HL-60 (cell line): ENCODE measurements around the gene HDAC1.

Experiments
- POLR2AphosphoS5 ChIP-seq: IDR thresholded peaks from 2 replicates; pipeline ENCODE4 v1.6.1; 2012; ENCODE audit warnings: low read depth
- TF ChIP-seq, protein P1 (sequence below): IDR thresholded peaks from one replicate; pipeline ENCODE4 v1.5.1; 2011; ENCODE audit warnings: low read length, control low read depth, inconsistent platforms; ENCODE audit not compliant: insufficient read depth
- TF ChIP-seq, protein P2 (sequence below): IDR thresholded peaks from 2 replicates; pipeline ENCODE4 v1.6.1; 2012; ENCODE audit warnings: low read depth; ENCODE audit not compliant: insufficient replicate concordance

DNA sequence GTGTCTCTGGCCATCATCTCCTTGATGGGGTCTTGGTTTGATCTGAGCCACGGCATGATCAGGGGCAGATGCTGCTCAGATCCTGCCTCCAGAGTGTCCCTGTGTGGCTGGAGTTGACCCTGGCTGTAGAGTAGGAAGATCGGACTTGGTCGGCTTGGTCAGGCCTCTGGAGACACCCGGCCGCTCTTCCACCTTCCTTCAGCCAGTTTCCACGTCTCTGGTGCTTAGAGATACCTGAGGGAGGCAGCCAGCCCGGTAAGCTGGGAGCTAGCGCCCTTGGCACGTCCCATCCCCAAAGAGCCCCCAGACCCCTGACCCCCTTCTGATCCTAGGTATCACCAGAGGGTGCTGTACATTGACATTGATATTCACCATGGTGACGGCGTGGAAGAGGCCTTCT, 35.3 kb downstream of the HDAC1 start:
- TF ChIP-seq, protein P1, sequence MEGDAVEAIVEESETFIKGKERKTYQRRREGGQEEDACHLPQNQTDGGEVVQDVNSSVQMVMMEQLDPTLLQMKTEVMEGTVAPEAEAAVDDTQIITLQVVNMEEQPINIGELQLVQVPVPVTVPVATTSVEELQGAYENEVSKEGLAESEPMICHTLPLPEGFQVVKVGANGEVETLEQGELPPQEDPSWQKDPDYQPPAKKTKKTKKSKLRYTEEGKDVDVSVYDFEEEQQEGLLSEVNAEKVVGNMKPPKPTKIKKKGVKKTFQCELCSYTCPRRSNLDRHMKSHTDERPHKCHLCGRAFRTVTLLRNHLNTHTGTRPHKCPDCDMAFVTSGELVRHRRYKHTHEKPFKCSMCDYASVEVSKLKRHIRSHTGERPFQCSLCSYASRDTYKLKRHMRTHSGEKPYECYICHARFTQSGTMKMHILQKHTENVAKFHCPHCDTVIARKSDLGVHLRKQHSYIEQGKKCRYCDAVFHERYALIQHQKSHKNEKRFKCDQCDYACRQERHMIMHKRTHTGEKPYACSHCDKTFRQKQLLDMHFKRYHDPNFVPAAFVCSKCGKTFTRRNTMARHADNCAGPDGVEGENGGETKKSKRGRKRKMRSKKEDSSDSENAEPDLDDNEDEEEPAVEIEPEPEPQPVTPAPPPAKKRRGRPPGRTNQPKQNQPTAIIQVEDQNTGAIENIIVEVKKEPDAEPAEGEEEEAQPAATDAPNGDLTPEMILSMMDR, result no peak
- TF ChIP-seq, protein P2, sequence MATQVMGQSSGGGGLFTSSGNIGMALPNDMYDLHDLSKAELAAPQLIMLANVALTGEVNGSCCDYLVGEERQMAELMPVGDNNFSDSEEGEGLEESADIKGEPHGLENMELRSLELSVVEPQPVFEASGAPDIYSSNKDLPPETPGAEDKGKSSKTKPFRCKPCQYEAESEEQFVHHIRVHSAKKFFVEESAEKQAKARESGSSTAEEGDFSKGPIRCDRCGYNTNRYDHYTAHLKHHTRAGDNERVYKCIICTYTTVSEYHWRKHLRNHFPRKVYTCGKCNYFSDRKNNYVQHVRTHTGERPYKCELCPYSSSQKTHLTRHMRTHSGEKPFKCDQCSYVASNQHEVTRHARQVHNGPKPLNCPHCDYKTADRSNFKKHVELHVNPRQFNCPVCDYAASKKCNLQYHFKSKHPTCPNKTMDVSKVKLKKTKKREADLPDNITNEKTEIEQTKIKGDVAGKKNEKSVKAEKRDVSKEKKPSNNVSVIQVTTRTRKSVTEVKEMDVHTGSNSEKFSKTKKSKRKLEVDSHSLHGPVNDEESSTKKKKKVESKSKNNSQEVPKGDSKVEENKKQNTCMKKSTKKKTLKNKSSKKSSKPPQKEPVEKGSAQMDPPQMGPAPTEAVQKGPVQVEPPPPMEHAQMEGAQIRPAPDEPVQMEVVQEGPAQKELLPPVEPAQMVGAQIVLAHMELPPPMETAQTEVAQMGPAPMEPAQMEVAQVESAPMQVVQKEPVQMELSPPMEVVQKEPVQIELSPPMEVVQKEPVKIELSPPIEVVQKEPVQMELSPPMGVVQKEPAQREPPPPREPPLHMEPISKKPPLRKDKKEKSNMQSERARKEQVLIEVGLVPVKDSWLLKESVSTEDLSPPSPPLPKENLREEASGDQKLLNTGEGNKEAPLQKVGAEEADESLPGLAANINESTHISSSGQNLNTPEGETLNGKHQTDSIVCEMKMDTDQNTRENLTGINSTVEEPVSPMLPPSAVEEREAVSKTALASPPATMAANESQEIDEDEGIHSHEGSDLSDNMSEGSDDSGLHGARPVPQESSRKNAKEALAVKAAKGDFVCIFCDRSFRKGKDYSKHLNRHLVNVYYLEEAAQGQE, result no peak
- no peak for TF ChIP-seq POLR2AphosphoS5
